H1 (cell line): ENCODE results near the gene ARHGEF5.
"Not testable (repeated sequence)": the region's sequence is repeated elsewhere in the genome, so short reads cannot be mapped to it uniquely, and the experiment has no call there.

Experiments used
- BACH1 ChIP-seq: IDR thresholded peaks from 2 replicates; pipeline ENCODE4 v1.6.1; 2012; ENCODE audit warnings: low read length, improper control_type of control experiment
- CEBPB ChIP-seq: IDR thresholded peaks from 2 replicates; pipeline ENCODE4 v1.6.1; 2012; ENCODE audit warnings: low read depth, low read length
- CTCF ChIP-seq, 3 experiments: IDR thresholded peaks; 1 replicate in 2 of 3; 2 replicates in 1 of 3; pipeline versions ENCODE4 v1.5.1 to v1.6.1; 2011; ENCODE audit warnings: low read length in 3 of 3, mild to moderate bottlenecking in 3 of 3, inconsistent platforms in 2 of 3, low read depth in 1 of 3, moderate library complexity in 1 of 3; ENCODE audit not compliant: insufficient read depth in 1 of 3; ENCODE audit errors: control extremely low read depth in 1 of 3
- EP300 ChIP-seq, 2 experiments: IDR thresholded peaks; 1 replicate in 1 of 2; 2 replicates in 1 of 2; pipeline ENCODE4 v1.6.1; 2011 to 2012; ENCODE audit warnings: low read depth in 2 of 2, low read length in 2 of 2, mild to moderate bottlenecking in 2 of 2, borderline replicate concordance in 1 of 2, inconsistent platforms in 1 of 2, moderate library complexity in 1 of 2
- EZH2 ChIP-seq: fragments of 200-600 bp; sonication (generic); IDR thresholded peaks from 2 replicates; pipeline ENCODE4 v1.7.1; 2012; ENCODE audit warnings: low read depth, mild to moderate bottlenecking, moderate library complexity, low read length, inconsistent platforms; ENCODE audit not compliant: severe bottlenecking
- HDAC6 ChIP-seq: IDR thresholded peaks from one replicate; pipeline ENCODE4 v1.7.1; 2012; ENCODE audit warnings: low read depth, mild to moderate bottlenecking, inconsistent platforms, low read length, moderate library complexity
- NRF1 ChIP-seq: IDR thresholded peaks from 2 replicates; pipeline ENCODE4 v1.6.1; 2011; ENCODE audit warnings: mild to moderate bottlenecking, low read depth, low read length, improper control_type of control experiment
- PHF8 ChIP-seq: fragments of 200-600 bp; sonication (generic); conservative IDR thresholded peaks from 2 replicates; pipeline ENCODE4 v1.7.1; 2012; ENCODE audit warnings: low read depth, mild to moderate bottlenecking, inconsistent platforms, low read length, moderate library complexity
- POLR2A ChIP-seq, 2 experiments: IDR thresholded peaks; 1 replicate in 1 of 2; 2 replicates in 1 of 2; pipeline ENCODE4 v1.6.1; 2011; ENCODE audit warnings: low read depth in 2 of 2, low read length in 2 of 2, mild to moderate bottlenecking in 2 of 2; ENCODE audit errors: control extremely low read depth in 1 of 2
- RAD21 ChIP-seq, 2 experiments: IDR thresholded peaks in 1 of 2; conservative IDR thresholded peaks in 1 of 2; 2 replicates each; pipeline ENCODE4 v1.6.1; 2011; ENCODE audit warnings: low read depth in 2 of 2, low read length in 2 of 2, improper control_type of control experiment in 1 of 2, inconsistent platforms in 1 of 2, mild to moderate bottlenecking in 1 of 2, moderate library complexity in 1 of 2
- SAP30 ChIP-seq: fragments of 300-600 bp; sonication (generic); IDR thresholded peaks from 2 replicates; pipeline ENCODE4 v1.7.1; 2012; ENCODE audit warnings: low read length, moderate library complexity, mild to moderate bottlenecking, inconsistent platforms; ENCODE audit not compliant: insufficient read depth, insufficient replicate concordance
- SIRT6 ChIP-seq: IDR thresholded peaks from one replicate; pipeline ENCODE4 v1.7.1; 2012; ENCODE audit warnings: low read length, inconsistent platforms
- SRF ChIP-seq: IDR thresholded peaks from 2 replicates; pipeline ENCODE4 v1.6.1; 2011; ENCODE audit warnings: mild to moderate bottlenecking, low read depth, low read length, moderate library complexity
- TBP ChIP-seq: IDR thresholded peaks from 2 replicates; pipeline ENCODE4 v1.6.1; 2011; ENCODE audit warnings: low read depth, low read length, improper control_type of control experiment

- TF ChIP-seq POLR2A (IDR thresholded peaks at IDR 0.05; ENCODE audit: control extremely low read depth in 1 of 2, low read depth in 2 of 2, low read length in 2 of 2); SAP30; CTCF (IDR thresholded peaks at IDR 0.05; ENCODE audit: control extremely low read depth in 1 of 3, insufficient read depth in 1 of 3, low read depth in 1 of 3, low read length in 3 of 3); NRF1; CEBPB; BACH1; PHF8; RAD21 (IDR thresholded peaks at IDR 0.05 in 1 of 2, conservative IDR thresholded peaks at IDR 0.05 in 1 of 2; ENCODE audit: low read depth in 2 of 2, low read length in 2 of 2); EP300 (IDR thresholded peaks at IDR 0.05; ENCODE audit: borderline replicate concordance in 1 of 2, low read depth in 2 of 2, low read length in 2 of 2); EZH2; TBP; SRF; HDAC6; SIRT6: not testable (repeated sequence)
Measured at GRCh38 chr7:144323359-144323758, 31.8 kb upstream of the ARHGEF5 start.
